ENCODE results near the gene FOXC2.

The FOXC2 gene

DNA sequence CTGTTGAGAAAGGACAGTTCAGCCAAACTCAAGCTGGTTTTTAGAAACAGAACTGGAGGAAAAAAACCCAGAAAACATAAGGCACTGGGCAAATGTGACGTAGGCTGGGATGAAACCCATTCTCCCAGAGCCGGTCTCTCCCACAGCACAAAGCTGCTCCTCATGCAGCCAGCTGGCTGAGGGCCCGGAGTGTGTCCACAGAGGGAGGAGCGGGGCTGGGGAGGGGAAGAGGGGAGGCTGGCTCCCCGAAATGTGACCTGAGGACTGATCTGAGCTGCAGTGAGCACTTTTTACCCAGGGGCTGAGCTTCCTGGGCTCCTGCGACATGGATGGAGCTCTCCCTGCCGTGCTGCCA, 35.5 kb upstream of the FOXC2 start:
- H3K9me3 ChIP-seq, result peaks cover 0 to 5% (median 0%) of the 10 kb centered on the region in 3 donors
- H3K4me1 ChIP-seq, result no peaks in the 10 kb centered on the region
- DNase-seq, result peak in 1 of 2 donors; percentile 38
- intact Hi-C loops (cut with DNase I; ENCODE audit: low total_unique reads), result no loop called here
- H3K4me3 ChIP-seq, result no peak overlapping the region
- H3K36me3 ChIP-seq, result peaks cover 30 to 46% (median 44%) of the 10 kb centered on the region in 3 donors
- H3K27ac ChIP-seq, result no peak overlapping the region
- H3K27me3 ChIP-seq, result no peaks in the 10 kb centered on the region
- TF ChIP-seq, protein P1, sequence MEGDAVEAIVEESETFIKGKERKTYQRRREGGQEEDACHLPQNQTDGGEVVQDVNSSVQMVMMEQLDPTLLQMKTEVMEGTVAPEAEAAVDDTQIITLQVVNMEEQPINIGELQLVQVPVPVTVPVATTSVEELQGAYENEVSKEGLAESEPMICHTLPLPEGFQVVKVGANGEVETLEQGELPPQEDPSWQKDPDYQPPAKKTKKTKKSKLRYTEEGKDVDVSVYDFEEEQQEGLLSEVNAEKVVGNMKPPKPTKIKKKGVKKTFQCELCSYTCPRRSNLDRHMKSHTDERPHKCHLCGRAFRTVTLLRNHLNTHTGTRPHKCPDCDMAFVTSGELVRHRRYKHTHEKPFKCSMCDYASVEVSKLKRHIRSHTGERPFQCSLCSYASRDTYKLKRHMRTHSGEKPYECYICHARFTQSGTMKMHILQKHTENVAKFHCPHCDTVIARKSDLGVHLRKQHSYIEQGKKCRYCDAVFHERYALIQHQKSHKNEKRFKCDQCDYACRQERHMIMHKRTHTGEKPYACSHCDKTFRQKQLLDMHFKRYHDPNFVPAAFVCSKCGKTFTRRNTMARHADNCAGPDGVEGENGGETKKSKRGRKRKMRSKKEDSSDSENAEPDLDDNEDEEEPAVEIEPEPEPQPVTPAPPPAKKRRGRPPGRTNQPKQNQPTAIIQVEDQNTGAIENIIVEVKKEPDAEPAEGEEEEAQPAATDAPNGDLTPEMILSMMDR (IDR thresholded peaks at IDR 0.05), result no peak

DNA sequence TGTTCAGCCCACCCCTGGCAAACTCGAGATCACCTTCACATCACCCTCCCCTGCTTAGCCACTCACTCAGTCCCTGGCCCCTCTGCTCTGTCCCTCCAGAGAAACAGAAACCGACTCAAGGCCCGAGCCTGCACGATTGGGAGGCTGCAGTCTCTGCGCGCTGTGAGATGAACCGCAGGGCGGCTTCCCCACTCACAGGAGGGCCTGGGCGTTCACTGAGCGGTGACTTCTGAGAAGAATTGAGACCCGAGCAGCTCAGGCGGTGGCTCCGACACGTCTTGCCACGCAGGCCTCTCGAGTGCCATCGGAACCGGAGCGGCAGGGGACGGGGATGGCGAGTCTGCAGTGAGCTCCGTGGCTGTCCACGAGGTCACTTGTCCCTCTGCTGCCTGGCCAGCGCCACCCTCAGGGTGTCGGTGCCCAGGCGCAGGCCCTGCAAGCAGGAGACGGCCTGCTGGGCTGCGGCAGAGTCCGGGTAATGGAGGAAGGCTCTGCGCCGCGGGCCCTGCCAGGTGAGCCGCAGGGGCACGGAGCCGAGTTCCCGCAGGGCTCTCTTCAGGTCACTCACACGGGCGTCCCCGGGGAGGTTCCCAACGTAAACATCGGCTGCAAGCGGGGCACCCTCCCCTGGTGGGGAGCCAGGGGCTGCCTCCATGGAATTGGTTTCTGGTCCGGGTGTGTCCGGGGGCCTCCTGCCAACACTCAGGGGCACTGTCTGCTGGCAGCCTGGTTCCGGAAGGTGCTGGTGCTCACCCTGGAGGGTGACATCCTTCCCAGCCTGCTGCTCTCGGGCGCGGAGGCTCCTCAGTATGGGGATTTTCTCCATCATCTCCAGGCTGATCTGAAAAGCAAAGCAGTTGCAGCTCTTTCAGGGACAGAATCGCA, 34.7 kb upstream of the FOXC2 start:
- TF ChIP-seq, protein P1 (IDR thresholded peaks at IDR 0.05), result no peak
- intact Hi-C loops (cut with DNase I; ENCODE audit: low total_unique reads), result no loop called here
- peaks cover 34 to 54% (median 52%) of the 10 kb centered on the region in 3 donors for H3K36me3 ChIP-seq
- H3K27me3 ChIP-seq, result no peaks in the 10 kb centered on the region
- no peaks in the 10 kb centered on the region for H3K9me3 ChIP-seq
- no peak for DNase-seq
- H3K4me1 ChIP-seq, result no peaks in the 10 kb centered on the region
- H3K27ac ChIP-seq, result no peak overlapping the region
- H3K4me3 ChIP-seq, result no peak overlapping the region

DNA sequence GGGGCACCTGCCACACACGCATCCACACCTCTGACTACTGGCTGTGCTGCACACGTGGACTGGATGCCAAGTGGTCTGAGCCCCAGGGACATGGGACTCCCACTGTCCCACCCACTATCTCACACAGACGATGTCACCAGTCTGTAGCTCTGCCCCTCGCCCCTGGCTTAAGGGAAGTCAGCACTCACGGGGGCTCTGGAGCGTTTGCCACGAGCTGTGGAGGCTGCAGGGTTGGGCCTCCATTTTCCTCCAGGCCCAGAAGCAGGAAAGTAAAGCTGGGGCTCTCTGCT, 34.2 kb upstream of the FOXC2 start:
- TF ChIP-seq, protein P1 (IDR thresholded peaks at IDR 0.05), result no peak
- no peaks in the 10 kb centered on the region for H3K27me3 ChIP-seq
- intact Hi-C loops (cut with DNase I; ENCODE audit: low total_unique reads), result no loop called here
- H3K27ac ChIP-seq, result no peak overlapping the region
- H3K36me3 ChIP-seq, result peaks cover 39 to 58% (median 57%) of the 10 kb centered on the region in 3 donors
- no peaks in the 10 kb centered on the region for H3K9me3 ChIP-seq
- H3K4me3 ChIP-seq, result no peak overlapping the region
- DNase-seq, result no peak
- no peaks in the 10 kb centered on the region for H3K4me1 ChIP-seq

DNA sequence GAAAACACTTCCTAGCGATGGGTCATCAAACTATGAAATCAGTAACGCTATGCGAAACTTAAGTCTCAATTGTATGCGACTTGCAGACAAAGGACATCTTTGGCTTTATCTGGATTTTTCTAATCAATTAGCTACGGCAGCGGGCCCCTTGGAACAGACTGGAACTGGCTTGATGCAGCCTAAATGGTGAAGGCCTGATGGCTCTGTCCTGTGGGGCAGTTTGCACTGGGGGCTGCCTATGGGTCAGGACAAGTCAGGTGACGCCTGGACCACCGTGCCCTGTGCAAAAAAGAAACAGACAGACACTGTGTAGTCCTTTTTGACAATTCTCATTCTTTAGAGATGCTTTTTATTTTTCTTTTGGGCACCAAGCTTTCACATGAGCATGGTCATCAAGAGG, 33.6 kb upstream of the FOXC2 start:
- TF ChIP-seq, protein P1 (IDR thresholded peaks at IDR 0.05), result no peak
- H3K4me1 ChIP-seq, result no peaks in the 10 kb centered on the region
- no peak overlapping the region for H3K27ac ChIP-seq
- no peaks in the 10 kb centered on the region for H3K9me3 ChIP-seq
- H3K27me3 ChIP-seq, result no peaks in the 10 kb centered on the region
- intact Hi-C loops (cut with DNase I; ENCODE audit: low total_unique reads), result no loop called here
- no peak for DNase-seq
- peaks cover 45 to 65% (median 63%) of the 10 kb centered on the region in 3 donors for H3K36me3 ChIP-seq
- H3K4me3 ChIP-seq, result no peak overlapping the region

DNA sequence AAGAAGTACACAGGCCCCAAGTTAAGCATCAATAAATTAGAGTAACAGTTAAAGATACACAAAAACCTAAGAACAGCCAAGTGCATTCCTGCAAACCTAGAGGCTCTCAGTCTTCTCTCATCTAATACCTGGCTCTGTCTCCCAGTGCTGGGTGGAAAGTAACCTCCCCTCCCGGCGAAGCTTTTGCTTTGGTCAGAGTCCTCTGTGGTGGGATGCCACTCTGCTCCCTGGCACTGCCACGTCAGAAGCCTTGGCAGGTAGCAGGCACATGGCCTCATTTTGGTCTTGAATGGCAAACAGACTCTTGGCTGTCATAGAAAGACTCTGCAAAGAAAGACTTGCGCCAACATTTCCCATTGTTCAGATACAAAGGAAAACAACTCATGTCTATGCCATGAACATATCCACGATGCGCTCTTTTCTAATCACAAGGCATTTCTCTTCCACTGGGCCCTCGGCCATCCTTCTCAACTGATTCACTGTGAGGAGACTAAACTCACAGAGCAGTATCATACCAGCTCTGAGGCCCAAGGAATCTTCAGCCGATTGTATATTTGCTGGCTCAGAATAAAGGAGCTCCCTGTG, 32.8 kb upstream of the FOXC2 start:
- no peak overlapping the region for H3K27ac ChIP-seq
- no peaks in the 10 kb centered on the region for H3K4me1 ChIP-seq
- H3K27me3 ChIP-seq, result no peaks in the 10 kb centered on the region
- TF ChIP-seq, protein P1 (IDR thresholded peaks at IDR 0.05), result no peak
- H3K4me3 ChIP-seq, result no peak overlapping the region
- intact Hi-C loops (cut with DNase I; ENCODE audit: low total_unique reads), result no loop called here
- H3K36me3 ChIP-seq, result peaks cover 53 to 72% (median 71%) of the 10 kb centered on the region in 3 donors
- DNase-seq, result no peak
- H3K9me3 ChIP-seq, result no peaks in the 10 kb centered on the region

Data from tibial artery (tissue), 4 donors.